ENCODE measurements around the gene ANKRD18B.
"Not testable (repeated sequence)": the region's sequence is repeated elsewhere in the genome, so short reads cannot be mapped to it uniquely, and the experiment has no call there.

- not testable (repeated sequence) for TF ChIP-seq CTCF, POLR2A (IDR thresholded peaks at IDR 0.05)
Observed at GRCh38 chr9:33516397-33516796, 7.7 kb upstream of the ANKRD18B start.
